CD4-positive, alpha-beta T cell (primary cell): ENCODE data around the gene PARVB. TPM values are rescaled to one million over a fixed set of nuclear protein-coding genes. Genes with fewer than 3 reads are reported as not detected.

ENCODE experiments used
- ATAC-seq: fragments of 200-7000 bp; cut with Tn5 transposase; one replicate; pipeline ENCODE4 v1.10.0; 2022; ENCODE audit warnings: mild to moderate bottlenecking; ENCODE audit not compliant: poor library complexity
- CTCF ChIA-PET: fragments of 350-600 bp; sonication (Branson Sonifier 250); formaldehyde crosslinking; loops from one replicate; lab custom pipeline; 2021; ENCODE audit warnings: antibody characterized with exemption, inconsistent platforms; lab: Charles Lee
- POLR2A ChIA-PET: fragments of 350-600 bp; sonication (Branson Sonifier 250); formaldehyde crosslinking; loops from one replicate; lab custom pipeline; 2021; ENCODE audit warnings: antibody characterized with exemption, inconsistent platforms; lab: Charles Lee
- DNase-seq, 14 experiments: peaks; one replicate each; pipeline ENCODE4 v3.0.0-alpha.2; 2013 to 2020; ENCODE audit warnings: mixed read lengths in 2 of 14
- H3K27ac ChIP-seq, 2 donors: one replicate each; pipeline versions ENCODE4 v1.5.1 to v1.7.0; 2013; ENCODE audit warnings: low read length in 2 of 2, low read depth in 1 of 2, mild to moderate bottlenecking in 1 of 2
- H3K27me3 ChIP-seq, 2 experiments: 1 replicate in 1 of 2; 2 replicates in 1 of 2; pipeline versions ENCODE4 v1.6.1 to v1.7.0; 2013; ENCODE audit warnings: low read length in 2 of 2, control low read depth in 1 of 2, mild to moderate bottlenecking in 1 of 2, moderate library complexity in 1 of 2; ENCODE audit not compliant: insufficient read depth in 2 of 2, control insufficient read depth in 1 of 2
- H3K36me3 ChIP-seq: one replicate; pipeline ENCODE4 v1.6.1; 2013; ENCODE audit warnings: low read length, control low read depth; ENCODE audit not compliant: insufficient read depth
- H3K4me1 ChIP-seq: one replicate; pipeline ENCODE4 v1.6.1; 2013; ENCODE audit warnings: low read length, control low read depth; ENCODE audit not compliant: insufficient read depth
- H3K4me3 ChIP-seq: one replicate; pipeline ENCODE4 v1.5.1; 2013; ENCODE audit warnings: mild to moderate bottlenecking, low read length, moderate library complexity
- H3K9me3 ChIP-seq, 2 experiments: 1 replicate in 1 of 2; 2 replicates in 1 of 2; pipeline versions ENCODE4 v1.6.1 to v1.7.0; 2013; ENCODE audit warnings: low read length in 2 of 2, mild to moderate bottlenecking in 2 of 2, control low read depth in 1 of 2, moderate library complexity in 1 of 2; ENCODE audit not compliant: control insufficient read depth in 1 of 2, insufficient read depth in 1 of 2
- H3K27ac Mint-ChIP-seq: one replicate; pipeline ENCODE4 v1.8.0; 2020; ENCODE audit warnings: mixed read lengths
- H3K27me3 Mint-ChIP-seq: one replicate; pipeline ENCODE4 v1.8.0; 2021; ENCODE audit warnings: mixed read lengths
- H3K36me3 Mint-ChIP-seq: one replicate; pipeline ENCODE4 v1.8.0; 2021; ENCODE audit warnings: low read depth, mixed read lengths
- H3K4me1 Mint-ChIP-seq: one replicate; pipeline ENCODE4 v1.8.0; 2021; ENCODE audit warnings: low read depth, mixed read lengths
- H3K4me3 Mint-ChIP-seq: one replicate; pipeline ENCODE4 v1.8.0; 2020; ENCODE audit warnings: mild to moderate bottlenecking, mixed read lengths
- H3K9me3 Mint-ChIP-seq: one replicate; pipeline ENCODE4 v1.8.0; 2020; ENCODE audit warnings: mixed read lengths
- CTCF ChIP-seq: fragments of 200-600 bp; IDR thresholded peaks from one replicate; pipeline ENCODE4 v1.8.0; 2022; ENCODE audit warnings: antibody characterized with exemption, mild to moderate bottlenecking
- intact Hi-C, 2 experiments: fragments of 100-400 bp; cut with DNase I in 1 of 2; cut with micrococcal nuclease in 1 of 2; formaldehyde crosslinking; loops; one replicate each; pipeline versions ENCODE4 v1.15.1 to v1.9.0; 2023 to 2025; cut with DNase I, micrococcal nuclease
- total RNA-seq, 174 experiments: library from RNA in 2 of 174; stranded (reverse) in 2 of 174; gene quantifications; one replicate each; pipeline ENCODE4 v1.2.3 and lab custom pipeline; 2021 to 2026

Gene PARVB
- total RNA-seq, 2 experiments from 2014 or later = 6.2 to 6.4 TPM

GRCh38 chr22:44102121-44102520 is 78.0 kb downstream of the PARVB start:
- H3K36me3 Mint-ChIP-seq = no peaks in the 10 kb centered on the region
- ATAC-seq (no peak), DNase-seq (no peak)
- CTCF ChIA-PET = no interaction called here
- no peak overlapping the region for H3K27ac ChIP-seq
- no peak overlapping the region for H3K4me3 ChIP-seq
- H3K4me3 Mint-ChIP-seq = no peak overlapping the region
- peaks cover 2% of the 10 kb centered on the region for H3K36me3 ChIP-seq
- H3K4me1 ChIP-seq = no peaks in the 10 kb centered on the region
- POLR2A ChIA-PET = no interaction called here
- H3K9me3 ChIP-seq = no peaks in the 10 kb centered on the region
- TF ChIP-seq CTCF = no peak
- no peaks in the 10 kb centered on the region for H3K27me3 ChIP-seq
- no peaks in the 10 kb centered on the region for H3K9me3 Mint-ChIP-seq
- H3K27me3 Mint-ChIP-seq = no peaks in the 10 kb centered on the region
- intact Hi-C loops = no loop called here
- no peak overlapping the region for H3K27ac Mint-ChIP-seq
- H3K4me1 Mint-ChIP-seq = peaks cover 6% of the 10 kb centered on the region

- DNase-seq (no peak), ATAC-seq (no peak)
- H3K27ac ChIP-seq = no peak overlapping the region
- no peak overlapping the region for H3K27ac Mint-ChIP-seq
- CTCF ChIA-PET = no interaction called here
- no peak for TF ChIP-seq CTCF
- H3K36me3 Mint-ChIP-seq = no peaks in the 10 kb centered on the region
- H3K4me3 Mint-ChIP-seq = no peak overlapping the region
- no peaks in the 10 kb centered on the region for H3K9me3 Mint-ChIP-seq
- no peaks in the 10 kb centered on the region for H3K27me3 ChIP-seq
- H3K4me1 ChIP-seq = no peaks in the 10 kb centered on the region
- peaks cover 2% of the 10 kb centered on the region for H3K36me3 ChIP-seq
- H3K9me3 ChIP-seq = no peaks in the 10 kb centered on the region
- H3K4me3 ChIP-seq = no peak overlapping the region
- intact Hi-C loops = no loop called here
- POLR2A ChIA-PET = no interaction called here
- H3K27me3 Mint-ChIP-seq = no peaks in the 10 kb centered on the region
- peaks cover 11% of the 10 kb centered on the region for H3K4me1 Mint-ChIP-seq
Measured at GRCh38 chr22:44102856-44103255, 78.8 kb downstream of the PARVB start.

GRCh38 chr22:44103735-44104480 is 79.8 kb downstream of the PARVB start:
- H3K36me3 ChIP-seq = peaks cover 2% of the 10 kb centered on the region
- no peak for ATAC-seq
- Mint-ChIP-seq H3K27me3 (no peaks in the 10 kb centered on the region), H3K27ac (no peak overlapping the region), H3K9me3 (no peaks in the 10 kb centered on the region), H3K36me3 (no peaks in the 10 kb centered on the region), H3K4me3 (no peak overlapping the region), H3K4me1 (peaks cover 11% of the 10 kb centered on the region)
- H3K9me3 ChIP-seq = no peaks in the 10 kb centered on the region
- H3K27ac ChIP-seq = no peak overlapping the region
- intact Hi-C loops = no loop called here
- DNase-seq = no peak
- POLR2A ChIA-PET = no interaction called here
- H3K4me3 ChIP-seq = no peak overlapping the region
- H3K27me3 ChIP-seq = no peaks in the 10 kb centered on the region
- H3K4me1 ChIP-seq = no peaks in the 10 kb centered on the region
- no peak for TF ChIP-seq CTCF
- CTCF ChIA-PET = no interaction called here
